Measurements from ENCODE around the gene CCR5.

Gene CCR5

GRCh38 chr3:46378426-46378942 is 7.7 kb downstream of the CCR5 start:
- peak; percentile 25 for DNase-seq (ENCODE audit: extremely low read depth, insufficient read length)
- no peak overlapping the region for H3K4me3 ChIP-seq (replicated peaks; ENCODE audit: low read depth, low read length)
- H3K27me3 ChIP-seq (replicated peaks; ENCODE audit: control insufficient read depth, insufficient read depth, low read length): peaks cover 4% of the 10 kb centered on the region
- TF ChIP-seq CTCF (IDR thresholded peaks at IDR 0.05; ENCODE audit: insufficient read depth, low read length, poor library complexity, severe bottlenecking): peak; percentile 90
- H3K36me3 ChIP-seq (ENCODE audit: control insufficient read depth, insufficient read depth, low read length): no peaks in the 10 kb centered on the region

GRCh38 chr3:46380471-46381221 is 9.9 kb downstream of the CCR5 start:
- TF ChIP-seq CTCF (IDR thresholded peaks at IDR 0.05; ENCODE audit: insufficient read depth, low read length, poor library complexity, severe bottlenecking): no peak
- Histone ChIP-seq H3K36me3 (ENCODE audit: control insufficient read depth, insufficient read depth, low read length) (no peaks in the 10 kb centered on the region), H3K4me3 (replicated peaks; ENCODE audit: low read depth, low read length) (no peak overlapping the region), H3K27me3 (replicated peaks; ENCODE audit: control insufficient read depth, insufficient read depth, low read length) (no peaks in the 10 kb centered on the region)
- no peak for DNase-seq (ENCODE audit: extremely low read depth, insufficient read length)

GRCh38 chr3:46381625-46382024 is 10.9 kb downstream of the CCR5 start:
- Histone ChIP-seq H3K4me3 (replicated peaks; ENCODE audit: low read depth, low read length) (no peak overlapping the region), H3K27me3 (replicated peaks; ENCODE audit: control insufficient read depth, insufficient read depth, low read length) (no peaks in the 10 kb centered on the region), H3K36me3 (ENCODE audit: control insufficient read depth, insufficient read depth, low read length) (no peaks in the 10 kb centered on the region)
- DNase-seq (ENCODE audit: extremely low read depth, insufficient read length): no peak
- TF ChIP-seq CTCF (IDR thresholded peaks at IDR 0.05; ENCODE audit: insufficient read depth, low read length, poor library complexity, severe bottlenecking): no peak

GRCh38 chr3:46383211-46383950 is 12.6 kb downstream of the CCR5 start:
- Histone ChIP-seq H3K36me3 (ENCODE audit: control insufficient read depth, insufficient read depth, low read length) (no peaks in the 10 kb centered on the region), H3K27me3 (replicated peaks; ENCODE audit: control insufficient read depth, insufficient read depth, low read length) (no peaks in the 10 kb centered on the region), H3K4me3 (replicated peaks; ENCODE audit: low read depth, low read length) (no peak overlapping the region)
- DNase-seq (ENCODE audit: extremely low read depth, insufficient read length): no peak
- no peak for TF ChIP-seq CTCF (IDR thresholded peaks at IDR 0.05; ENCODE audit: insufficient read depth, low read length, poor library complexity, severe bottlenecking)

- DNase-seq (ENCODE audit: extremely low read depth, insufficient read length): no peak
These were observed 13.2 kb downstream of the CCR5 start for GRCh38 chr3:46383951-46384330.

More at GRCh38 chr3:46383951-46384330, 13.2 kb downstream of the CCR5 start:
- no peaks in the 10 kb centered on the region for H3K36me3 ChIP-seq (ENCODE audit: control insufficient read depth, insufficient read depth, low read length)
- TF ChIP-seq CTCF (IDR thresholded peaks at IDR 0.05; ENCODE audit: insufficient read depth, low read length, poor library complexity, severe bottlenecking): no peak
- H3K27me3 ChIP-seq (replicated peaks; ENCODE audit: control insufficient read depth, insufficient read depth, low read length): no peaks in the 10 kb centered on the region
- H3K4me3 ChIP-seq (replicated peaks; ENCODE audit: low read depth, low read length): no peak overlapping the region

All from GM06990 (cell line).